ENCODE results near the gene PLAC1.

GRCh38 chrX:134569306-134569705, 89.0 kb downstream of the PLAC1 start:
- TF ChIP-seq POLR2A (IDR thresholded peaks at IDR 0.05) (no peak), CTCF (IDR thresholded peaks at IDR 0.05) (no peak)
